GM19468 (cell line): ENCODE data around the gene ALCAM.

Experiments used
- ATAC-seq: cut with Tn5 transposase; IDR thresholded peaks from one replicate; pipeline ENCODE4 v1.9.1; 2021; ENCODE audit warnings: mild to moderate bottlenecking, moderate library complexity, moderate number of reproducible peaks; ENCODE audit not compliant: unreplicated experiment; ENCODE audit errors: extremely low read depth

ALCAM gene

DNA sequence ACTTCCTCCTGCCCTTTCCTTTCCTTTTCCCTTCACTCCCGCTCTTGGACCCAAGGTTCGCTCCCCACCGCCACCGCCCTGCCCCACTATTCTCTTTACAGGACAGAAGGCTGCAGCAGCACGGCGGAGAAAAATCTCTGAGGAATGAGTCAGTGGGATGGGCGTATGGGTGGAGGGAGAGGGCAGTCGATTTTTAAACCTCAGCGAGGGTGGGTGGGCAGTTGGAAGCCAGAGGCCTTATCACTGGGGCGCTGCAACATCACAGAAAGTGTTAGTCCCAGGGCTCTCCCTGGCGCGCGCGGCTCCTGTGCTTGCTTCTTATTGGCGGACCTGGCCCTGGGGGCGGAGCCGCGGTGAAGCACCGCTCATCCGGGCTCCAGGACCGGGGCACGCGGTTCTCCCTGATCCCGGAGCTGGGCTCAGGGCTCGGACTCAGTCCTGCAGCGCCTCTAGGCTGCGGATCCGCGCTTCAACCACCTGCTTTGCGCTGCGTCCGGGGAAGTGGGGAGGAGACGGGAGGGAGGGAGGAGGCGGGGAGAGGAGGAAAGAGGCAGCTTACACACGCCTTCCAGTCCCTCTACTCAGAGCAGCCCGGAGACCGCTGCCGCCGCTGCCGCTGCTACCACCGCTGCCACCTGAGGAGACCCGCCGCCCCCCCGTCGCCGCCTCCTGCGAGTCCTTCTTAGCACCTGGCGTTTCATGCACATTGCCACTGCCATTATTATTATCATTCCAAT, at the start of gene ALCAM:
Gene ALCAM (plus strand): TSS at position 584 of the 737 bp plus-strand sequence.
- peak; percentile 30 for ATAC-seq

DNA sequence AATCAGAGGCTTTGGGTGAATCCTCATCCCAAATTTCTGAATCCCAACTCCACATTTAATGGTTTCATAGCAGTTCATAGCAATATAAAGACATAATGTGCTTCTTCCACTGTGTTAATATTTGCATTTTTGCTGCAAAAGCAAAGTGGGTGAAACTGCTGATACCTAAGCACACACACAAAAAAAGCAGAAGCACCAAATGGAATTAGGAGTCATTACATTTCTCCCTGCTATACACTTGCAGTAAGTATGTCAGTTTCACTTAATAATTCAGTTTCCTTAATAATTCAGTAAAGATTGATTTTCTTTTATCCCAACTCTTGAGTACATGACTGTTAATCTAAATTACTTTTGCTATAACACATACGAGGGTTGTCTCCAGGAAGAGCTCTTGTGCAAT, 48.9 kb upstream of the ALCAM start:
- no peak for ATAC-seq

DNA sequence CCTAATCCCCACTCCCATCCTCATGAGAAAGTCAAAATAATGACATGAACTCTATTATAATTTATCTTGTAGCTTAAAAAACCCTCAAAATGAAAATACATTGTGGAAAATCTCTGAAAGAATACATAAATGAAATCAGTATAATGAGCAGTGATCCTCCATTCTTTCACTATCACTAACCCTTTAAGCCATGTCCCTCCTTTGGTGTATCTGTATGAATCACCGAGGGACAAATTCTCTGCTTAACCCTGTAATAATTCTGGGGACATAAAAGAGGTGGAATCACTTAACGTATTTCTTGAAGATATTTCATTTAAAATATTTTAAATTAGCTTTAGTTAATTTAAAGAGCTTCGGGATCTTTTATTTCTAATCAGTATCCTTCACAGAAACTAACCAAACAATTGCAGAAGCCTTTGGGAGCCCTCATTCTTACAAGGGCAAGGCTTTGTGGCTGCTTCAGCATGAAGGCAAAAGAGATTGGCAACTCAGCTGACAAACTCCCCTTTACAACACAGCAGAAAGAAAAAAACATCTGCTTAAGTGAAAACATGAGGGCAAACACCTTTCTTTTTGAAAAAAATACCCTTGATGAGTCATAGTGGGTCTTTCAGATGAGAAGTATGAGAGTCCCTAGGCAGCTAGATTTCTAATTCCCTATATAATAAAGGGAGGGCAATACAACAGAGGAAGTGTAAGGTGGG, 44.0 kb upstream of the ALCAM start:
- ATAC-seq: peak; percentile 64

DNA sequence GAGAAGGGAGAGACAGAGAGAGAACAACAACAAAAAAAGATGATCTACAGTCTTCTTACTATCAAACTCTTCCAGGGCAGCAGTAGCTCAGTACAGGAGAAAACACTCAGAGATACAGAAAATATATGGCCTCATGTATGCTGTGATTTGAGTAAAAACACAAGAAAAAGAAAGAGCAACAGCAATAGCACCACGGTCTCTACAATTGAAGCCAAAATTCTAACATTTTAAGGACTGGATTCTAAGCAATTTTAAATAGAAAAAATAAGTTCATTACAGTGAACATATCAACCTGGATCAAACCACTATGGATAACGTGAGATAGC, 43.5 kb upstream of the ALCAM start:
- ATAC-seq: no peak

DNA sequence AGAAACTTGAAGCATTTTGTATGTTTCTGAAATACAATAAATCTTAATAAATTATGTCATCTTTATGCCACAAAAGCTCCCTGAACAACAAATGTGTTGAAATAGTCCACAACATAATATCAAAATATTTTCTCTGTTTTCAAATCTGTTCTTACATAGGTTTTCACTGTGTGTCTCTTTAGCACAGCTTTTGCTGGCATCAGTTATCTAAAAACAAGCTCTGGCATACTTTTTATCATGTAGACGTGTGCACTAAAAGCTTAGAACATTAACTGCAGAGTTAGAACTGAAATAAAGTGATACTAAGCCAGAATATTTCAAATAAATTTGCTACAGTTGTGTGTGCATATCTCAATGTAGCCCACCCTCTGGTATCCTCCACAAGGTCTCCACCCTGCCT, 41.8 kb upstream of the ALCAM start:
- ATAC-seq: no peak

DNA sequence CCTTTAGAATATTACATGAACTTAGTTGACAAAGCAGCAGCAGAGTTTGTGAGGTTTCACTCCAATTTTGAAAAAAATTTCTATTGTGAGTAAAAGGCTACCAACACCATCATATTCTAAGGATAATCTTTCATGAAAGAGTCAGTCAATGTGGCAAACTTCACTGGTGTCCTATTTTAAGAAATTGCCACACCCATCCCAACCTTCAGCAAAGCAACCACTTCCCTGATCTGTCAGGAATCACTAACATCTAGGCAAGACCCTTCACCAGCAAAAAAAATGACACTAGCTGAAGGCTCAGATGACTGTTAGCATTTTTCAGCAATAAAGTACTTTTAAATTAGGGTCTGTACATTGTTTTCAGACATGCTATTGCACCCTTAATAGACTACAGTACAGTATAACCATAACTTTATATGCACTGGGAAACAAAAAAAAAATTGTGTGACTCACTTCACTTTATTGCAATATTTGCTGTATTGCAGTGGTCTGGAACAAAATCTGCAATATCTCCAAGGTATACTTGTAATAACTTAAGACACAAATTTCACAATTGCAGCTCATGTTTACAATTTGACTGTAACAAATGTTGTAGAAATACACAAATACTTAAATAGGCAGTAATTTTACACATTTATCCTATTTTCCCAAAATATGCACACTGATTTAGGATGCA, 38.9 kb upstream of the ALCAM start:
- ATAC-seq: no peak

DNA sequence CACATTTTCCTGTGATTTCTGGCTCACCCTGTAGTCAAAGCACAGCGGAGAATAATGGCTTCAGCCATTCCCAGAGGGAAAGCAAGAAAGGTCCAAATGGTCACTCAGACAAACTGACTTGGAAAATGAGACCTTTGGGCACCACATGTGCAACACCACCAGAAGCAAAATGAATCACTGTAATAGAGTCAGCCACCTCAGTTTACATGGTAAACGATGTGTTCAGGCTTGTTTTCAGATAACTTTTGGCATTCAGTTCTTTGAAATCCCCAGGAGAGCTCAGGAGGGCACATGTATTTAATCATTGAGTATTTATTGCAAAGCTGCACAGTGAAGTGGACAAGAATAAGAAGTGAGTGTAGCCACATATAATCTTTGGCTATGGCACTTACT, 38.4 kb upstream of the ALCAM start:
- ATAC-seq: no peak

DNA sequence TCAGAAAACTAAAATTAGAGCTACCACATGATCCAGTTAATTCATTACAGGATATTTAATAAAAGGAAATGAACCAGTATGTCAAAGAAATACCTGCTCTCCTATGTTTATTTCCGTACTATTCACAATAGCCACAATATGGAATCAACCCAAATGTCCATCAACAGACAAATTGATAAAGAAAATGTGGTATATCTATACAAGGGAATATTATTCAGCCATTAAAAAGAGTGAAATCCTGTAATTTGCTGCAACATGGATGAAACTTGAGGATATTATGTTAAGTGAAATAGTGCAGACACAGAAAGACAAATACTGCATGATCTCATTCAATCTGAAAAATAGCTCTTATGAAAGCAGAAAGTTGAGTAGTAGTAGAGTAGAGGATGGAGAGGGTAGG, 33.7 kb upstream of the ALCAM start:
- no peak for ATAC-seq

DNA sequence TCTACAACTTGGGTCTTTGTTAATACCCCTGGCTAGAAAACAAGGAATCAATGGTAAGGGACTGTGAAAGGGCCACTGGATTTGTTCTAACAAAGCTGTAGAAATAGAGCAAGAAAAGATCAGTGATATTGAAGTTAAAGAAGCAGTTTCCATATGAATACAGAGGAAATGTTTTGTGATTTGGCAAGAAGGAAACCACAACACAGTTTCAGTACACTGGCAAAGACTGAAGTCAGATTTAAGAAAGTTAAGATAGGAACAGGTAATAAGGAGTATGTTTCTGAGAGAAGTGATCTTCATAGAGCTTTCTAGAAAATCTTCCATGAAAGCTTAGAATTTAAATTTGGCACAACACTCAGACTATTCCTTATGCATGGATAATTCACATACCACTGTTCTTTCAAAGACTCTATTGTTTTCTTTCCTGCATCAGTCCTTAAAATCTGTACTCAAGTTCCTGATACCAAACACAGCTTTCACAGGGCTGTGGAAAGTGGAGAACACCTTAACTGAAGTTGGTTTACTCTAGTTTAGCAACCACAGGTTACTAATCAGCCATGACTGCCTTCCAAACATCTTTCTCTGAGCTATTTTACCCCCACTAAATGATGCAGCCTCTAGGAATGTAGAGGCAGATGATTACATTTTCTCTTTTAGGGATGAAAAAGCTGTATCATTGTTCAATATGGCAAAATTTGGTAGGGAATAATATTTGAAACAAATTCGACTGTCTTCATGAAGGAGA, 32.4 kb upstream of the ALCAM start:
- no peak for ATAC-seq

DNA sequence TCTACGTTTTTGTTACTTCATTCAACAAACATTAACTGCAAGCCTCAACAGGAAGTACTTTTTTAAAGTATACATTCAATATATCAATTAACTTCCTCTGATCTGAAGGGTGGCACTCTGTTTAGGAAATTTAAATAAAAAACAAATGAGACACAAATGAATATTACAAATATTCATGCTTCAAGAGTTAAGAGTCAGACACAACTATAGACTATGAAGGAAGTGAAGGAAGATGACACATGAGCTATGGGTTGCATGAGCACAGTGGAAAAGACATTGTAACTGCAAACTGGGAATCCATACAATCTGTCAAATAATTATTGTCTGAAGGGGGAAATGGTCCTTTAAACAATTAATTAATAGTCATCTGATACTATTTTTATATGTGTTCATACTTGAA, 26.8 kb upstream of the ALCAM start:
- no peak for ATAC-seq

DNA sequence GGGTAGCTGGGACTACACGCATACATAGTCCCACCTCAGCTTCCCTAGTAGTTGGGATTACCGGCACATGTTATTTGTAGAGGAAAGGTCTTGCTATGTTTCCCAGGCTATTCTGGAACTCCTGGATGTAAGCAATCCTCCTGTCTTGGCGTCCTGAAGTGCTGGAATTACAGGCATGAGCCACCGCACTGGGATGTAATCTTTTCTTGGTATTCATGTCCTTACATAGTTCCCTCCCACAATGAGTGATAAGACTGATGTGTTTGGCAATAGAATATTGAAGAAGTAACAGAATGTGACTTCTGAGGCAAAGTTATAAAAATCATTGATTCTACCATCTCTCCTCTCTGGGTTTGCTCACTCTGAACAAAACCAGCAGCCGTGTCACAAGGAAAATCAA, 22.7 kb upstream of the ALCAM start:
- no peak for ATAC-seq

DNA sequence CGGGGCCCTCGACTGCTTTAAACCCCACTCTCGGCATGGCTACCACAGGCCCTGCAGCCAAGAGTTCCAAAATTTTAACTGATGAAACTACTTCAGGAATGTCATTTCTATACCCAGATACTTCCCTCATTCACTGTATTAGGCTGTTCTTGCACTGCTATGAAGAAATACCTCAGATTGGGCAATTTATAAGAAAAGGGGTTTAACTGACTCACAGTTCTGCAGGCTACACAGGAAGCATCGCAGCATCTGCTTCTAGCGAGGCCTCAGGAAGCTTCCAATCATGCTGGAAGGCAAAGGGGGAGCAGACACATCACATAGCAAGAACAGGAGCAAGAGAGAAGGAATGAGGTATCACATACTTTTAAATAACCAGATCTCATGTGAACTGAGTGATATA, 21.6 kb upstream of the ALCAM start:
- ATAC-seq: no peak

DNA sequence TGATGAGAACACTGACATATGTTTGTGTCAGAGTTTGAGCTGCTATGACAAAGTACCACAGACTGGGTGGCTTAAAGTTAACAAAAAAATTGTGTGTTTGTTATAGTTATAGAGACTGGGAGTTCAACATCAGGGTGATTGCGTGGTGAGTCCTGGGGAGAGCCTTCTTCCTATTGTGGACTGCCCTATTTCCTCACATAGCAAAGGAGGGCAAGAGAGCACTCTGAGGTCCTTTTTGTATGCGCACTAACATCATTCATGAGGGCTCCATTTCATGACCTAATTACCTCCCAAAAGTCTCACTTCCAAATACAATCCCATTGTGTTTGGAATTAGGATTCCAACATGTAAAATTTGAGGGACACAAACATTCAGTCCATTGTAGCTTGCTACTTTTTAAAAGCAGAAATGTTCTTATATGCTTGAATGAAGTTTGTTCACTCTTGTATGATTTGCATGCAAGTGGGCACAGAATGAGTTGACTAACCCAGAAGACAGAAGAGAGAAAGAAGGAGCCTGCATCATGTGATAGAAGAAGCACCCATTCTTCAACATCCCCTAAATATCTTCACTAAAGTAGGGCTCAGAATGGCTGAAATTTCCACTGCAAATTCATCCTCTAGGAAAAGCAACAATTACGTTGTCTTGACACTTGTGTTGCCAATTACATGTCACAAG, 18.9 kb upstream of the ALCAM start:
- ATAC-seq: no peak

DNA sequence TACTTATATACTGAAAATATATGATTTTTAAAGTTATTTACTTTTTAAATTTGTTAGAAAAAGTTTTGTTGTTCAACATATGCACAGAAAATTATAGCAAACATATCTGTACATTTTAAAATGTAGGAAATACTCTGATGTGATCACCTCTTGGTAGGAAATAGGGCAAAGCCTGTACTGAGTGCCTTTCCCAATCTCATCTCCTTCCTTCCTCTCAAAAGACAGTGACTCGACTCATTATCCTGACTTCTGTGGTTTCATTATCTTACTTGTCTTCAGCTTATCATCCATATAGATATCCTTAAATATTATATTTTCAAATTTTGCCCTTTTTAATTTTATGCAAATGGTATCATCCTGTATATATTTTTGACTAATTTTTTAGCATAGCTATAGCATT, 18.4 kb upstream of the ALCAM start:
- ATAC-seq: no peak

DNA sequence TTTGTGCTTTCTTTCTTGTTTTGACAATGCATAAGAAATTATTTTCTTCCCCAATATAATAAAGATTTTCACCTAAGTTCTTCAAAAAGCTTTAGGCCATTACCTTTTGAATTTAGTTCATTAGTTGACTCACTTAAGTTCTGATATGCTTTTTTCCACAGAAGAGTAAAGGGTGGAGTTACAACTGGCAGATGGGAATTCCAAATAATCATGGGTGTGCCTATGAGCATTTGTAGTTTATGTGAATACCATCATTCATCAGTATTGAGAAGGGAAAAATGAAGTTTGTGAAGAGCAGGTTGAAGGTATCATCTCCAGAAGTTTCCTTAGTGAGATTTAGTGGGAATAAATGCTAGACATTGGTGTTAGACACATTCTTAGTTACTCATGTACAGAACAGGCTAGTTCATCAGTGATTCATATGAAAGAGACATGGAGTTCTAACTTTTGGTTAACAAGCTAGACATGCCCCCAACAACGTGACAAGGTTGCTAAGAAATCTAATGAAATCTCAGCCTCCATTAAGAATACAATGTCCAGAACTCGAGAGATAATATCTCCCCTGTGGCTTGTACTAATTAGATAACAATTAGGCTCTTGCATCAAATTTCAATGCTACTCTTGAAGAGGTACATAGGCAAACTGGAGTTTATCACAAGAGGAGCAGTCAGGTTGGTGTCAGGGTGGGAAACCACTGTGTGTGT, 16.9 kb upstream of the ALCAM start:
- no peak for ATAC-seq

DNA sequence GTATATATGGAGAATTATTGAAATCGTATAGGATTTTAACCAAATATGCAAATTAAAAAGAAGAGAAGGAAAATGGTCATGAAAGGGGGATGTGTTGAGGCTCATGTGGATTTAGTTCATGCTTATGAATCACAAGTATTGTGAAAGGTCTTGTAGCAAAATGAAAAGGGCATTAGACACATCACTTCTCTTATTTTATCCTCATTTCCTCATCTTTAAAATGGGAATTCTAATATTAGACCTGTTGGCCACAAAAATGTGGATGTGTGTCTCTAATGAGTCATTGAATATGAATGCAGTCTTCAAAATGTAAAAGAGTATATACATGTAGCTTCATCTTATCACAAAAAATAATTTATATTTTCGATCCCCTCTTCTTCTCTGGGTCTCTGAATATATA, 14.9 kb upstream of the ALCAM start:
- ATAC-seq: no peak

DNA sequence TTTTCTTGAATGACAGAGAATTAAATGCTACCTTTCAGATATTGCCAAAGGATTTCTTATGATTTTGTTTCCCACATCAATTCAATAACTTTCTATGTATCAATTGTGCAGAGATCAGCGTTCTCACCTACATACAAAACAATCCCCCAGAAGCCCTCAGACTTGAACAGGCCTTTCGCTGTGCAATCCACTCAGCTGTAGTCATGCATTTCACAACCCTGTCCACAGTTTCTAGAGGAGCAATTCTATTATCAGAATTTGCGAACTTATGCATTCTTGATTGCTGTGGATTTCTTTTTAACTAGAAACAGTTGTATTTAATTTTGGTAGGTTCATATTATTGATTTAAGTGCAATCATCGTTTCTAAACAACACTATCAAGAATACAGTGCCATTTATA, 13.7 kb upstream of the ALCAM start:
- ATAC-seq: no peak

DNA sequence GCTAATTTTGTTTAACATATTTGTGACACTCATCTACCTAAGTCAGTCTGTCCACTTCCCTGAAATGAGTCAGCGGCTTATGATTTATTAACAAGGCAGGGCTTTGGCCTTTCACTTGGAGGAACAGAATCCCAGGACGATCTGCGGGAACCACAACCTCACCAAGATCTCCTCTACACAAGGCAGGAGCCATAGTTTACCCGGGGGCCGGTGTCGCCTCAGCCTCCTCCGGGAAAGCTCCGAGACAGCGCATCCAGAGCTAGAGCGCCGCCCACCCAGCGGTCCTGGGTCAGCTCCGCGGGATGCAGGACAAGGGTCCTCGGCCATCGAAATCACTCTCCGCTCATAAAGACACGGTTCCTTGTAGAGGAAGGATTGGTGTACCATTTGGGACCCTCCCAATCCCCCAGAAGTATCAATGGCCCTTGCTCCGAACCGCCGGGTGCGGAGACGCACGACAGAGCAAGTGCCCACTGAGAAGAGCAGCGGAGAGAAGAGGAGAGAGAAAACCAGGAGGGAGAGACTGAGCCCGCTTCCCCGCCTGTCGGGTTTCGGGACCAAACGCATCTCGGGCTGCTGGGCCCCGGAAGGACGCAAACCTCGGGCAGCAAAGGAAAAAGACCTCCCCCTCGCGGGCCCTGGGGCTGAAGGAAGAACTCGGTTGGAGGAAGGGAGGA, 13.1 kb upstream of the ALCAM start:
- ATAC-seq: peak; percentile 20

DNA sequence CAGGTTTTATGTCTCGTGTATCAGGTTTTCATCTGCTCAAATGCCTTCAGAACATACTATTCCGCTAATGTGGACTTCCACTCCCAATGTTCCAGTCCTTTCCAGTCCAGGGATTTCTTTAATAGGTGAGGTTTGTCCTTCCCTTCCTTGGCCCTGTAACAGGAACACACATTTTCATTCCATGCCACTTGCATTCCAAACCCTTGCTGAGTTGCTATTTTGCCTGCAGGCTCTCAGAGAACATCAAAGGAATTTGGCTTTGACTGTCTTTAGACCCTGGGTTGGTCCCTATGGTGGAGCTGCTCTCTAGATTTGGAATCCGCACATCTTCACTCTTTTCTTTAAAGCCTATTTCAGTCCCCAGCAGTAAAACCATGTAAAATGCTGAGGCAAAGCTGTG, 12.3 kb upstream of the ALCAM start:
- no peak for ATAC-seq
